Right lung (tissue), 5 donors: ENCODE data around the gene C5. TPM values are rescaled to one million over a fixed set of nuclear protein-coding genes. Genes with fewer than 3 reads are reported as not detected.

Experiments
- DNase-seq, 2 donors: peaks; one replicate each; pipeline ENCODE4 v3.0.0-alpha.2; 2013
- polyA plus RNA-seq, 5 donors: library from polyadenylated mRNA; unstranded; fragments of 120-200 nt; gene quantifications; one replicate each; pipeline versions ENCODE4 v1.2.1 to v1.2.3, GENCODE V29; 2013; ENCODE audit warnings: inconsistent platforms in 1 of 5, low replicate concordance in 1 of 5; ENCODE audit not compliant: insufficient read length in 5 of 5, insufficient read depth in 1 of 5

C5 gene
- polyA plus RNA-seq, 5 donors: 54.6 to 96.0 (median 80.6) TPM

- no peak for DNase-seq
These were observed 124.3 kb downstream of the C5 start for GRCh38 chr9:120925535-120926396.

GRCh38 chr9:120924698-120925534, 125.2 kb downstream of the C5 start:
- no peak for DNase-seq

GRCh38 chr9:120923620-120924328, 126.3 kb downstream of the C5 start:
- DNase-seq: no peak

DNA sequence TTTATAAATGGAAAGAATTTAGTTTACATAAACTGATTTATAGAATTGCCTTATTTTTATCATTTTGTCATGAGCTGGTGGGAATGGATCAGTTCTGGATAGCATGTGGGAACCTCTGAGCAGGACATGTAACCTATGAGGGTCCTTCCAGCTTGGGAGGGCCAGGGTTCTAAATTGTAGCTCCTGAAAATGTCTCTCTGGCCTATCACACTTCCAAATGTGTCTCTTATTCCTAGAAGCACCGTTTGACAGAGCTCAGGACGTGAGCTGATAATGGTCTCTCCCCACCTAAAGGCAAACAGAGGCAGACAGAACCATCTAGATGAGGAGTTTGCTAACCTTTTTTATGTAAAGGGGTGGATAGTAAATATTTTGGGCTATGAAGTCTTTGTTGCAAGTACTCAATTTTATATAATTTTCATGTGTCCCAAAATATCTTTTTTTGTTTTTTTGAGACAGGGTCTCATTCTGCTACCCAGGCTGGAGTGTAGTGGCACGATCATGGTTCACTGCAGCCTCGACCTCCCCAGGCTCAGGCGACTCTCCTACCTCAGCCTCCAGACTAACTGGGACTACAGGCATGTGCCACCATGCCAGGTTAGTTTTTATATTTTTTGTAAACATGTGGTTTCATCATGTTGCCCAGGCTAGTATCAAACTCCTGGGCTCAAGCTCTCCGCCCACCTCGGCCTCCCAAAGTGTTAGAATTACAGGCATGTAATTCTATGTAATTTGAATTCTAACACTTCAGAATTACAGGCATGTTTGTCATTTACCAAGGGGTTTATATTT, 127.5 kb downstream of the C5 start:
- no peak for DNase-seq

GRCh38 chr9:120921661-120922181, 128.4 kb downstream of the C5 start:
- DNase-seq: no peak

- DNase-seq: no peak
These were observed 129.3 kb downstream of the C5 start for GRCh38 chr9:120920806-120921178.

DNA sequence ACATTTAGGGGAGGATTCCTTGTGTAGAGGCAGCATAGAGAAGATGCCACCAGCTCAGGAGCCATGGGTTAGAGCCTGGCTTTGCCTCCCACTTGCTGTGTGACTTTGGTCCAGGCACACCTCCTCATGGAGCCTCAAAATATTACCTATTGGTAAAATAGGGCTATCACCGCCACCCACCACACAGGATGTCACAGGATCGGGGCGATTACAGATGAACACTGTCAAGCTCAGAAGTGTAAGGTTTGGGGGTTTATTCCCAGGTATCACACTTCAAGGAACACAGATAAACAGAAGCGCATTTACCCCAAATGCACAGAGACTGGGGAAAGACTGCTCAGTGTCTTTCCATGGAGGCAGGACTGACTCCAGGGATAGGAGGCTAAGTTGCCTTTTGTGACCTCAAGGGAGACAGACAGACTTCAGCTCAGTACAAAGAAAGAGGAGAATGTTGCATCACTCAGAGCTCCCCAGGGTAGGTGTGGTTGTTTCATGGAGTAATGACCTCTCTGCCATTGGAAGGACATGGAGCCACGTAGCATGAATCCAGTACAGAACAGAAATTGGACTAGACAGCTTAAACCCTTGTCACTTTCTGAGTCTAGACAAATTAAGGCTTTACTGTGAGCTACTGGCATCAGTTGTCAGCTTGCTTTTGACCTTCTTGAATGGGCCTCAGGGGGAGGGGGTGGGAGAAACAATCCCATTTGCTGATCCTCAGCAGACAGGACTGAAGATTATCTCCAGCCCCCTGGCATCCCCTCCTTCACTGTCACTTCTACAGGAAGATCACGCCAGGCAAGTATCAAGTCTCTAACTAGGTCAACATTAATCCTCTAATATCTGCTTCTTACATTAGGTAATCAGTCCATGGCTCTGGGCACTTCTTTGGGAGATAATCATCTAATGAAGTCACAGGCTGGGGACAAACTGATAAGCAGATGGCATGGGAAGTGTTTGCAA, 130.0 kb downstream of the C5 start:
- DNase-seq: no peak

GRCh38 chr9:120918931-120919842, 130.9 kb downstream of the C5 start:
- no peak for DNase-seq

DNA sequence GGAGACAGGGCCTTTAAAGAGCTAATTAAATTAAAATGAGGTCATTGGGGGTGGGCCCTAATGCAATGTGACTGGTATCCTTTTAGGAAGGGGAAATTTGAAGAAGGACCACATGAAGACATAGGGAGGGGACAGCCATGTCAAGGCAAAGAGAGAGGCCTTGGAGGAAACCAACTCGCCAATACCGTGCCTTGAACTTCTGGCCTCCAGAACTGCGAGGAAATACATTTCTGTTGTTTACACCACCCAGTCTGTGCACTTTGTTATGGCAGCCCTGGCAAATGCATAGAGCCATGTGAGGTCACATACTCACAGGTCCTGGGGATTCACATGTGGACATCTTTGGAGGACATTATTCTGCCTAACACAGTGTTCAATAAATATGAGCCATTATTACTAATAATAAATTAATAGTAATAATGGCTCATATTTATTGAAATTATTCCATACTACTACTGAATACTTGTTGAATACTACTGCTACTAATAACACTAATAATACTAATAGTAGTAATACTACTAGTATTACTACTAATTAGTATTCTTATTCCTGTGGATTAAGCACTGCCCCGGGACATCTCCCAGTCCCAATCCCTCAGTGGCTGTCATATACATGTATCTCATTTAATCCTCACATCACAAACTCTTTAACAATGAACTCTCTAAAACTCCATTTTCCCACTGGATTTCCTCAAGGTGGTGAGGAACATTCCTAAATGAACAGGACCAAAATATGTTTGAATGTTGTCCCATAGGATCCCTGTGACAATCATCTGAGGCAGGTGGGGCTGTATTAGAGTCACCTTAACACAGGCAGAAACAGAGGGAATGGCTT, 131.9 kb downstream of the C5 start:
- no peak for DNase-seq

- no peak for DNase-seq
These were observed 132.8 kb downstream of the C5 start for GRCh38 chr9:120916991-120917880.

DNA sequence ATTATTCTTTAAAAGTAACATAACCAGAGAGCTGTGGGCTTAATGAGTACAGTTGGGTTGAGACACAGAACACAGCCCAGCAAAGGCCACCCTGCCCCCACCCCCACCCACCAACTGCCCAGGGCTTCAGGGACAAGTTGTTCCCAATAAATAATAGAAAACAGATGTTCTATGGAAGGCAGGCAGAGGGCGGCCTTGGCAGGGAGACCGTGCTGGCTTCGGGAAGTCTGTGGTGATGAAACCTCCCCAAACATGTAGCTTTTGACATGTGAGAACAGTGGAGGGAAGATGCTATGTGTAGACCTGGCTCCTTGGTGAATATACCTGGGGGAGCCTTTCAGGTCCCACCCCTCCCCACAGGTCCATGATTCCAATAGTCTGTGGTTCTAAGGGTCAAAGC, 133.5 kb downstream of the C5 start:
- DNase-seq: no peak

DNA sequence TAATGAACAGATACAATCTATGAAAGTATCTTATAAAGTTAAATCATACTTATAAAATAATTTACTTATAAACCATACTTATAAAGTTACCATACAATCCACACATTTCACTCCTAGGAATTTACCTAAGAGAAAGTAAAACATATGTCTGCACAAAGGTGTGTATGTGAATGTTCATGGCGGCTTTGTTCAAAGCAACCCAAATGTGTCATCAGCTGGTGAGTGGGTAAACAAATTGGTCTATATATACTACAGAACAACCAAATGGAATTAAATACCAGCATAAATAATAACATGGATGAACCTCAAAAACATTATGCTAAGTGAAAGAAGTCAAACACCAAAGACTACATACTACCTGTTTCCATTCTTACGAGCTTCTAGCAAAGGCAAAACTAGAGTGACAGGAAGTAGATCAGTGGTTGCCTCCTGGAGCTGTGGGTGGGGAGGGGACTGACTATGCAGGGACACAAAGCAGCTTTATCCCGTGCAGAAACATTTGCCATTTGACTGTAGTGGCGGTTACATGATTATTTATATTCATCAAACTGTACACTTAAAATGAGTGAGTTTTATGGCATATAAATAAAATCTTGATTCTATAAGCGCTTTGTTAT, 134.1 kb downstream of the C5 start:
- no peak for DNase-seq

DNA sequence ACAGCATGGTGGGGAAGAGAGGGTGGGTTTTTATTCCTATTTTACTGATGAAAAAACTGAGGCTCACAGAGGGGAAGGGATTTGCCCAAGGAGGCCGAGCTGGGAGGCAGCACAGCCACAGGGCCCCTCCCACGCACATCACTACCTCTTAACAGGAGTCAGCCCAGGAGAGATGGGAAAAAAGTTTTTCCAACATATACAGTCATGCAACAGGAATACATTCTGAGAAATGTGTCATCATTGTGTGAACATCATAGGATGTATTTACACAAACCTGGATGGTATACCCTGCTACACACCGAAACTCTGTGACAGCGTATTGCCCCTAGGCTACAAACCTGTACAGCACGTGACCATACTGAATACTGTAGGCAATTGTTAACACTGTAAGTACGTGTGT, 135.1 kb downstream of the C5 start:
- DNase-seq: no peak

DNA sequence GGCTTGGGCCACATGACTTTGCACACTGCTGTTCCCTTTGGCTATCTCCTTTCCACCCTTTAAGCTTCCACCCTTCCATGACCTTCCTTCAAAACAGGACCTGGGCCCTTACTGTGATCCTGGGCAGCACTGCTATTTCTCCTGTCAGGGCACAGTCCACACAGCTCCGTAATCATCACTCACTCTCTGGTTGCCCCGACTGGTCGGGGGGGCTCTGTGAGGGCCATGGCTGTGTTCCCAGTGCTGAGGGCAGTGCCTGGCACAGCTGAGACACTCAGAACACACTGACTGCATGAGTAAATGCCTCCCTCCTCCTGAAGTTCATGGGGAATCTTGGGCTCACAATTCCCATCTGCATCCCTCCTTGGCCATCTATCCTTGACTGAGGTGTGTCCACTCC, 135.7 kb downstream of the C5 start:
- DNase-seq: no peak

- DNase-seq: no peak
These were observed 136.3 kb downstream of the C5 start for GRCh38 chr9:120913647-120914264.
